GM21515 (cell line): ENCODE data around the gene HPSE2.

Experiments used
- ATAC-seq: cut with Tn5 transposase; IDR thresholded peaks from one replicate; pipeline ENCODE4 v1.9.1; 2021; ENCODE audit not compliant: unreplicated experiment

The HPSE2 gene

GRCh38 chr10:98470850-98471249 lies 764.8 kb downstream of the HPSE2 start:
- no peak for ATAC-seq

GRCh38 chr10:98469001-98469931 lies 766.4 kb downstream of the HPSE2 start:
- ATAC-seq, result no peak

GRCh38 chr10:98467506-98468318 lies 767.9 kb downstream of the HPSE2 start:
- peak; percentile 95 for ATAC-seq

DNA sequence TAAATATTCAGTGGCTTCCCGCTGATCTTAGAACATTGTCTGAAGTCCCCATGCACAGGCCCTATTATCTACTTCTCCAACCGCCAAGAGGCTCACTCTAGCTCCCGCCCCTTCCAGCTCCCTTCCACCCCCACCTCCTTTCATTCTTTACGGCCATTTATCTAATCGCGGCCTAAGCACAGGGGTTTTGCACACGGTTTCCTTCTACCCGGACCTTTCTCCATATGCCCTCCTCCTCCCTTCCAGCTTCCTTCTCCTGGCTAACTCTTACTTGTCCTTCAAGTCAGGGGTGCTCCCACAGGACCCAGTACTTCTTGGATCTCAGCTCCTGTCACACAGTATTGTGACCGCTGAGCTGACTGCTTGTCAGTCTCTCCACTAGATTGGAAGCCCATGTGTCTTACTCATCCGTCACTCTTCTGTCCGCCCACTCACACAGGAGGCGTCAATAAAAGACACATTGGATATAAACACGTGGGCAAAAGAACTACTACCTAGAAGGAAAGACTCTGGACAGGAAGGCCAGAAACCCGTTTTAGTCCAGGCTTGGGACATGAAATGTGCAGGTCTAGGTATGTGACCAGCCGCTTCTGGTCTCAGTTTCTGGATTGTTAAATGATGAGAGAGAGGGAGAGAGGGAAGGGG lies 768.7 kb downstream of the HPSE2 start:
- ATAC-seq, result peak; percentile 11

DNA sequence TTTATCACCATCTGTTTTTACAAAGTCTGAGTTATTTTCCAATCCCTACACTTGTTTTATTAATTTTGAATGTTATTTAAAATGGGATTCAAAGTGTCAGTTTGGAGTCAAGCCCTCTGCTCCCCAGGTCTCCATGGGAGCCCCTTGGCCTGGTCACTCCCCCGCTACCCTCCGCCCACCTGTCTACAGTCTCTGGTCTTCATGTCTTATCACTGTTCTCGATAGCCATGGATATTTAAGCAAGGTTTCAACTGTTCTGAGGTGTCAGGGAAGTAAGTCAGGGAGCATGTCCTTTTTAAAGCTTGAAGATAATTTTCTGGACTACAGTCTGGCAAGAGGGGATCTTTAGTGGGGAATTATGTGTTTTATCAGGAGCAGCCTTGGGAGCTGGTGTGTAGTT lies 769.8 kb downstream of the HPSE2 start:
- ATAC-seq, result no peak

GRCh38 chr10:98463976-98464754 lies 771.5 kb downstream of the HPSE2 start:
- no peak for ATAC-seq

- ATAC-seq, result no peak
Observed at GRCh38 chr10:98463016-98463415, 772.6 kb downstream of the HPSE2 start.

DNA sequence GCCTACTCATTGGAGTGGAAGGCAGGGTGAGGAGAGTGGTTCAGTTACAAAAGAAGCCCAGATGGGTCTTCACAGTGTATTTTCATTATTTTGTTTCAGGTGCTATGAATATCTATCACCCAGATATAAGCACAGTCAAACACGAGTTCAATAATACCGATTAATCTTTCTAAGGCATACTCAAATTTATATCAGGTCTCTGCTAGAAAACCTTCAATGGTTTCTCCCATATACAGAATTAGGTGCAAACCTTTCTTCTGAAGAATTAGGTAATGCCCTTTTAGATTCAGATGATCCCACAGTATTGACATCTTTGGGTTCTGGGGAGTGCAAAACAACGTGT lies 774.2 kb downstream of the HPSE2 start:
- ATAC-seq, result no peak

DNA sequence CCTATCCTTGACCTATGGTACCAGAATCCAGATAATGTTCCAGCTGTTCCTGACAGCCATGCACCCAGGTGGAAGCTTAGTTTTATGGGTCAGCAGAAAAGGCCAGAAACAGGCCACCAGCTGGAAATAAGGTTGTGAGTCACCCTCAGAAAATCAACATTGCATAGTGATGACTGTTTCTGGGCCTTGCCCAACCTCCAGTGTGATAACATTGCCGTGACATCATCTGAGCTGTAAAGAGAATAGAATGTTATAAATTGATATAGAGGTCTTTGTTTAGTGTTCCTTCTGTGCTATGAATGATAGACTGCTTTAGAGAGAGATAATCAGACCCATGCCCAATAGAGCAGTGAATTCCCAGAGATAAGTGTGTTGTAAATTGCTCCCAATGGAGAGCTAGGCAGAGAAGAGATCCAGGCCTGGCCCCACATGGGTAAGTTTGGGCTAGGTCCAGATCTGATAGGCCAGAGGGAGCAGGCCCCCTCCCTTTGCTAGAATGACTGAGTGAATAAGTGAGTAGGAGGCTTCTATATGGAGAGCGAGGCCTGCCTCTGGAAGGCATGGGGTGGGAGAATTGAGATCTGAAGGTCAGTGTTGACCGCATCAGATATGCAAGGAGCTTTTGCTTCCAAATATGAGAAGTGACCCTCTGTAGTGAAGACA lies 774.7 kb downstream of the HPSE2 start:
- no peak for ATAC-seq

DNA sequence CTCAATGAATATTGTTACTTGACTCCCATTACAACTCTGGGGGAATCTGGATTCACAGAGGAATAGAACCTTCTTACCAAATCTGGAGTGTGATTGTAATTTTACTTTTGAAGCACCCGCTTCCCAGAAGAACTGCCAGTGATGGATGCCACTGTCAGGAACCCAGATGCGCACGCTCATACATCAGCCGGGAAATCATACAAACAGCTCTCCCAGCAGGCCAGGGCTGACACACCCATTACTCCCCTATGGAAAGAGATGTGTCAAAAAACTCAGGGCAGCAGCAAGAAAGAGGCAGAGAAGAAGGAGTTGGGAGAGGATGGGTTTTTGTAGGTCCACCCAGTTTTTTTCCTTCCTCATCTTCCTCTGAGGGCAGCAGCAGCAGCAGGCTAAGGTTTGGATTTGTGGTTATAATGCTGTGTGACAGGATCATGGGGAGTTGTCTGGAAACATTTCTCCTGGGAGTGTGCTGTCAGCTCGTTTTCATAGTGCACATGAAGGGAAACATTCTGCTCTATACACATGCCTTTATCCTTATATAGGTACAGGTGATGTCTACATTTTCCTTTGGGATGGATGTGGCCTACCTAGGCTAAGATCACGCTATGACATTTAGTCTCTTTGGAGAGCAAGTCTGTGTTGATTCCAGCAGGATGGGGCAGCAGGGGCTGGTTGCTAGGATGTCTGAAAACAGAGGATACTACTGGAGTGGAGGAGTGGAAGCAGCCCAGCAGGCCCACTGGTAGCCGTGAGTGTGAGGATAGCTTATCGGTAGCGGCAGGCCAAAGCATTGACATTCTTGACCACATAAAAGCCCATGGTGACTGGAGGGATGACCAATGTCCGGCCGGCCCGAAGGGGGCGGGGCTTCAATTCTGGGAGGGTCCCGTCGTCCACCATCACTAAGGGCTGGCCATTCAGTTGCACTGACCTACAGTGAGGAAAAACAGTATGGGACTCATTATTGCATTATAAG lies 776.6 kb downstream of the HPSE2 start:
- ATAC-seq, result no peak

DNA sequence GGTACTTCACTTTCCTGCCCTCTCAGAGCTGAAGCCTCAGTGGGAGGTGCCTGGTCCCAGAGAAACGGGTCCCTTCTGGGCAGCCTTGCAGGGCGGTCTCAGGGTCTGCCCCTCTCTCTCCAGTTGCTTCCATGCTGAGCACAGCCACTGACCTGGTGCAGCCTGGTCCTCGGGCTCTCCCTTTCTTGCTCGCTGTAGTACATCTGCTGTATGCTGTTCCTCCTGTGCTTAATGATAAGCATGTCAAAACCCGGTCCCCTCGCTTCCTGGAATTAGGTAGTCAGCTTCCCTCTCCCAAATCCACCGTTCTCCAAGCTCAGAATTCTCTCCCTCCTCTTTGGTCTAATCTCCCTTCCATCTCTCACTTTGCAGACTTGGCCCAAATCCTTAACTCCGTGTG lies 777.9 kb downstream of the HPSE2 start:
- no peak for ATAC-seq

DNA sequence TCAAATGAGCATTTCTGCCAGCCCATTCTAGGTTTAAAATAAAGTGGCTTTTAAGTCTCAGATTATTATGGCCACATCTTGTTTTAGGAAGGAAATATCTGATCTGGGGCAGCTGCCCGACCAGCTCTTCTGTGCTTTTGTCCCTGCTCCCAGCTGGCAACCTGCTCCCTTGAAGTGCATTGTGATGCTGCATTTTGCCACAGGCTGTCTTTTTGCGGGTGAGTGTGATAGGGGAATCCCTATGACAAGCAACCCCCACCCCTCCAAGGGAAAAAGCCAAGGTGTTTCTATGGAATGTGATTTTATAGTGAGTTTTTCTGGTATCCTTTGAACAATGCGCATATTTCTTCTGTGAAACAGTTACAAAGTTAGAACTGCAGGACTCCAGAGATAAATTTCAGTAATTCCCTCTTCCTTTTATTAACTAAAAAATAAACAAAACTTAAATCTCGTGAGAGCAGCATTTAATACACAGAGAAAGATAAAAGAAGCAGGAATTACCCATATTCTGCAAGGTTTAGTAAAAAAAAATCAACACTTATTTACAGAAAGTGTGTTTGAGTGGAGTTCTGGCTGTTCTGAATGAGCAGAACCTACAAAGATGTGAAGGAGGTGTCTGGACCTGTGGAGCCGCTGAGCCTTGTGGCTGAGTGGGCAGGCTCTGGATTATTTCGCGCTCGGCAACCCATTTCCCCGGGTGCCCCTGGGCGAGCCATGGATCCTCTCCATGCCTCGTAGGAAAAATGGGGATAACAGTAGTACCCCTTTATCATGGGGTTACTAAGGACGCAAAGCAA lies 778.8 kb downstream of the HPSE2 start:
- no peak for ATAC-seq

GRCh38 chr10:98456043-98456570 lies 779.5 kb downstream of the HPSE2 start:
- no peak for ATAC-seq

DNA sequence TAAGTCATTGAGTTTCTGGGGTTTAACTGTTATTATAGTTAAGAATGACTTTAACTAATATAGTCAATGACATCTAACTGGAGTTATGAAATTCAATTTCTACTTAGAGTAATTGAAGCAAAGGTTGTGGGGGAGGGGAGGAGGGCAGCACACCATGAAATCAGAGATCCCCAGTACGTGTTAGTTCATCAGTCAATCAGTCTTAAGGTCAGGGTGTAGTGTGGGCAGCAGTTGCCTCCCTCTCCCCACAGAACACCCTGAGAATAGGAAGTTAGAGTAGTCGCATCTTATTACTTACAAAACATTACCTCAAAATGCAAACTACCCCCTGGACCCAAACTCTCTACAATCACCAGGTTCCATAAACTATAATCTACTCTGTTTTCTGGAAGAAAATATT lies 781.9 kb downstream of the HPSE2 start:
- ATAC-seq, result no peak

DNA sequence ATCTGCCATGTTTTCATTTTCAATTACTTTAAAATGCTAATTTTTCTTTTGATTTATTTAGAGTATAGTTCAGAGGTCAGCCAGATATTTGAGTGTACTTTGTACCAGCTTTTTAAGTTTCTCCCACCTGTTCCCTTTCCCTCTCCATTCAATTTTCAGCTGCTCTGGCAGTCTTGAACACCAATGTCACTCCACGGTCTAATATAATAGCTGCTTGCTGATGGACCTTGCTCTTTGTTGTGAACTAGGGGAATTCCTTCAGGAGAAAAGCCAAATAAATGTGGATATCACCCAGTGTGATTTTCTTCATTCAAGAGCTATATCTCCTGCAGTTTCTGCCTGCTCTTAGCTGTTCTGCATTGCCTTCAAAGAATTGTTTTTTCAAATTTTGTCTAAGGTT lies 785.0 kb downstream of the HPSE2 start:
- ATAC-seq, result no peak

DNA sequence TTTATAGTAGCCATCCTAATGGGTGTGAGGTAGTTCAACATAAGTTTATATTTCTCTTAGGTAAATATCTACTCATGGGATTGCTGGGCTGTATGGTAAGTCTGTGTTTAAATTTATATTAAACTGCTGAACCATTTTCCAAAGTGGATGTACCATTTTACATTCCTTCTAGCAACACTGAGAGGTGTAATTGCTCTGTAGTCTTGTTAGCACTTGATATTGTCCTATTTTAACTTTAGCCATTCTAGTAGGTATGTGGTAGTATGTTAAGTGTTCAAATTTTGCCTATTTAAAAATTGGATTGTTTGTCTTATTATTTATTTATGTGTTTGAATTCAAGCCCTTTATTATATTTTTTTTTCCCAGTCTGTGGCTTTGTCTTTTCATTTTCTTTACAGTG lies 786.4 kb downstream of the HPSE2 start:
- ATAC-seq, result no peak

GRCh38 chr10:98446661-98447221 lies 788.9 kb downstream of the HPSE2 start, which contains the start of gene HPS1:
HPS1 (minus strand) TSS chr10:98446935; CDS start chr10:98443240, 3,695 bp downstream.
- ATAC-seq, result peak; percentile 89
